ENCODE data around the gene TMEM63B.

Gene TMEM63B

GRCh38 chr6:44145839-44146238 is 18.5 kb downstream of the TMEM63B start:
- no peak for DNase-seq (ENCODE audit: low read depth)

GRCh38 chr6:44146685-44147084 is 19.3 kb downstream of the TMEM63B start:
- no peak for DNase-seq (ENCODE audit: low read depth)

GRCh38 chr6:44147256-44147655 is 19.9 kb downstream of the TMEM63B start:
- DNase-seq (ENCODE audit: low read depth): no peak

- DNase-seq (ENCODE audit: low read depth): no peak
Measured at GRCh38 chr6:44148306-44148705, 21.0 kb downstream of the TMEM63B start.

GRCh38 chr6:44149369-44150012 is 22.1 kb downstream of the TMEM63B start:
- no peak for DNase-seq (ENCODE audit: low read depth)

GRCh38 chr6:44150317-44150917 is 23.1 kb downstream of the TMEM63B start:
- DNase-seq (ENCODE audit: low read depth): no peak

GRCh38 chr6:44151348-44152108 is 24.2 kb downstream of the TMEM63B start:
- DNase-seq (ENCODE audit: low read depth): peak; percentile 66

GRCh38 chr6:44152109-44152461 is 24.7 kb downstream of the TMEM63B start:
- DNase-seq (ENCODE audit: low read depth): no peak

- DNase-seq (ENCODE audit: low read depth): no peak
Measured at GRCh38 chr6:44152533-44152932, 25.2 kb downstream of the TMEM63B start.

- no peak for DNase-seq (ENCODE audit: low read depth)
Measured at GRCh38 chr6:44154067-44154466, 26.7 kb downstream of the TMEM63B start.

- no peak for DNase-seq (ENCODE audit: low read depth)
Measured at GRCh38 chr6:44156494-44157151, 29.3 kb downstream of the TMEM63B start.

GRCh38 chr6:44157152-44157521 is 29.8 kb downstream of the TMEM63B start:
- DNase-seq (ENCODE audit: low read depth): no peak

- no peak for DNase-seq (ENCODE audit: low read depth)
Measured at GRCh38 chr6:44158770-44159228, 31.4 kb downstream of the TMEM63B start, which contains the start of gene CAPN11. Gene CAPN11 (plus strand): TSS chr6:44158820. CDS start chr6:44158849, 29 bp downstream.

- DNase-seq (ENCODE audit: low read depth): no peak
Measured at GRCh38 chr6:44161997-44162338, 34.6 kb downstream of the TMEM63B start.

- no peak for DNase-seq (ENCODE audit: low read depth)
Measured at GRCh38 chr6:44162876-44163625, 35.7 kb downstream of the TMEM63B start.

- DNase-seq (ENCODE audit: low read depth): no peak
Measured at GRCh38 chr6:44166116-44166515, 38.8 kb downstream of the TMEM63B start.

- no peak for DNase-seq (ENCODE audit: low read depth)
Measured at GRCh38 chr6:44166591-44167184, 39.3 kb downstream of the TMEM63B start.

- no peak for DNase-seq (ENCODE audit: low read depth)
Measured at GRCh38 chr6:44167567-44167966, 40.2 kb downstream of the TMEM63B start.

GRCh38 chr6:44169154-44169553 is 41.8 kb downstream of the TMEM63B start:
- no peak for DNase-seq (ENCODE audit: low read depth)

GRCh38 chr6:44169886-44170570 is 42.7 kb downstream of the TMEM63B start:
- no peak for DNase-seq (ENCODE audit: low read depth)

Data from stimulated activated CD4-positive, alpha-beta T cell treated with anti-CD3 and anti-CD28 coated beads, Interleukin-2, amount 100 ng/mL, for 4 hours (primary cell).